Body of pancreas (tissue), 4 donors: ENCODE data around the gene IGF1R.

Experiments used
- CTCF ChIP-seq, 7 experiments: fragments of 450-650 bp in 4 of 7; fragments of 200-600 bp in 3 of 7; sonication (generic) in 3 of 7; IDR thresholded peaks; one replicate each; pipeline ENCODE4 v1.5.1; 2016 to 2019; ENCODE audit warnings: antibody characterized with exemption in 7 of 7
- POLR2A ChIP-seq, 3 donors: fragments of 450-650 bp; IDR thresholded peaks; one replicate each; pipeline ENCODE4 v1.6.1; 2016; ENCODE audit warnings: antibody characterized with exemption in 3 of 3, mild to moderate bottlenecking in 2 of 3

GRCh38 chr15:98823012-98823458 lies 174.7 kb downstream of the IGF1R start:
- TF ChIP-seq CTCF (IDR thresholded peaks at IDR 0.05) (no peak), POLR2A (IDR thresholded peaks at IDR 0.05) (no peak)
